GM08714 (cell line): ENCODE measurements around the gene KLHL24.
A peak's percentile ranks its signal among the peaks of the same experiment; 100 is the strongest.
"Not testable (repeated sequence)": the region's sequence is repeated elsewhere in the genome, so short reads cannot be mapped to it uniquely, and the experiment has no call there.

Experiments
- H3K4me3 ChIP-seq: fragments of 200-500 bp; sonication (Bioruptor generic); 2 replicates; pipeline ENCODE4 v1.5.1; 2014; ENCODE audit warnings: mild to moderate bottlenecking, low read length, inconsistent platforms
- ZNF274 ChIP-seq: IDR thresholded peaks from 2 replicates; pipeline ENCODE4 v1.6.1; 2012; ENCODE audit warnings: mild to moderate bottlenecking, low read depth, low read length

KLHL24 gene

GRCh38 chr3:183697610-183698317 is 62.3 kb downstream of the KLHL24 start, which contains the start of gene YEATS2:
Gene YEATS2 (plus strand): TSS chr3:183697797. CDS start chr3:183715163, 17,366 bp downstream.
- H3K4me3 ChIP-seq: peak within 1 kb of the TSS; percentile 99
- TF ChIP-seq ZNF274: no peak

- peak overlapping the region; percentile 99 for H3K4me3 ChIP-seq
- no peak for TF ChIP-seq ZNF274
Measured at GRCh38 chr3:183698318-183698751, 62.9 kb downstream of the KLHL24 start.

GRCh38 chr3:183698756-183699155 is 63.3 kb downstream of the KLHL24 start:
- TF ChIP-seq ZNF274: no peak
- peak overlapping the region; percentile 99 for H3K4me3 ChIP-seq

- peak overlapping the region; percentile 99 for H3K4me3 ChIP-seq
- TF ChIP-seq ZNF274: no peak
Measured at GRCh38 chr3:183699238-183699947, 64.0 kb downstream of the KLHL24 start.

GRCh38 chr3:183701744-183702143 is 66.3 kb downstream of the KLHL24 start:
- no peak for TF ChIP-seq ZNF274
- H3K4me3 ChIP-seq: no peak overlapping the region

- not testable (repeated sequence) for H3K4me3 ChIP-seq
Measured at GRCh38 chr3:183703892-183704291, 68.5 kb downstream of the KLHL24 start.

- no peak overlapping the region for H3K4me3 ChIP-seq
- TF ChIP-seq ZNF274: no peak
Measured at GRCh38 chr3:183710231-183710630, 74.8 kb downstream of the KLHL24 start.

GRCh38 chr3:183711516-183711915 is 76.1 kb downstream of the KLHL24 start:
- no peak overlapping the region for H3K4me3 ChIP-seq
- TF ChIP-seq ZNF274: no peak

- no peak for TF ChIP-seq ZNF274
- no peak overlapping the region for H3K4me3 ChIP-seq
Measured at GRCh38 chr3:183714622-183715021, 79.2 kb downstream of the KLHL24 start.

GRCh38 chr3:183718012-183718411 is 82.6 kb downstream of the KLHL24 start:
- TF ChIP-seq ZNF274: no peak
- no peak overlapping the region for H3K4me3 ChIP-seq

GRCh38 chr3:183725387-183725786 is 90.0 kb downstream of the KLHL24 start:
- TF ChIP-seq ZNF274: no peak
- no peak overlapping the region for H3K4me3 ChIP-seq

GRCh38 chr3:183728204-183728603 is 92.8 kb downstream of the KLHL24 start:
- no peak overlapping the region for H3K4me3 ChIP-seq
- TF ChIP-seq ZNF274: no peak

GRCh38 chr3:183730361-183730760 is 94.9 kb downstream of the KLHL24 start:
- no peak for TF ChIP-seq ZNF274
- no peak overlapping the region for H3K4me3 ChIP-seq

- no peak overlapping the region for H3K4me3 ChIP-seq
- no peak for TF ChIP-seq ZNF274
Measured at GRCh38 chr3:183731611-183732010, 96.2 kb downstream of the KLHL24 start.

GRCh38 chr3:183733553-183733952 is 98.1 kb downstream of the KLHL24 start:
- no peak for TF ChIP-seq ZNF274
- no peak overlapping the region for H3K4me3 ChIP-seq
